GM18507 (cell line): ENCODE results near the gene CCIN.
"Not testable (repeated sequence)": the region's sequence is repeated elsewhere in the genome, so short reads cannot be mapped to it uniquely, and the experiment has no call there.

Experiments used
- DNase-seq: peaks from one replicate; pipeline ENCODE4 v3.0.0; 2011; ENCODE audit warnings: low read depth; ENCODE audit not compliant: insufficient read length; ENCODE audit errors: extremely low spot score
- FAIRE-seq: peaks from 2 replicates; lab custom pipeline; 2011; peaks lifted over from hg19 to GRCh38; lab: Jason Lieb, UNC

CCIN gene

GRCh38 chr9:36156116-36156515, 13.1 kb upstream of the CCIN start:
- no peak for DNase-seq
- no peak for FAIRE-seq

GRCh38 chr9:36158122-36158521, 11.1 kb upstream of the CCIN start:
- no peak for FAIRE-seq
- DNase-seq = no peak

GRCh38 chr9:36158917-36159316, 10.3 kb upstream of the CCIN start:
- FAIRE-seq (no peak), DNase-seq (no peak)

GRCh38 chr9:36159509-36159908, 9.7 kb upstream of the CCIN start:
- FAIRE-seq, DNase-seq: not testable (repeated sequence)

- DNase-seq, FAIRE-seq: not testable (repeated sequence)
Measured at GRCh38 chr9:36160126-36160525, 9.1 kb upstream of the CCIN start.

GRCh38 chr9:36161187-36161586, 8.0 kb upstream of the CCIN start:
- FAIRE-seq = no peak

GRCh38 chr9:36162211-36162738, 6.9 kb upstream of the CCIN start:
- FAIRE-seq (no peak), DNase-seq (no peak)

More at GRCh38 chr9:36161187-36161586, 8.0 kb upstream of the CCIN start:
- no peak for DNase-seq

- FAIRE-seq = no peak
- DNase-seq = no peak
Measured at GRCh38 chr9:36163049-36163785, 6.0 kb upstream of the CCIN start.

GRCh38 chr9:36163786-36164170, 5.4 kb upstream of the CCIN start:
- no peak for DNase-seq
- FAIRE-seq = no peak

- no peak for FAIRE-seq
Measured at GRCh38 chr9:36164372-36164771, 4.8 kb upstream of the CCIN start.

GRCh38 chr9:36164989-36165388, 4.2 kb upstream of the CCIN start:
- no peak for DNase-seq
- FAIRE-seq = no peak

More at GRCh38 chr9:36164372-36164771, 4.8 kb upstream of the CCIN start:
- DNase-seq = no peak

- FAIRE-seq = no peak
- no peak for DNase-seq
Measured at GRCh38 chr9:36165826-36166167, 3.4 kb upstream of the CCIN start.

GRCh38 chr9:36166168-36166927, 2.8 kb upstream of the CCIN start:
- FAIRE-seq (peak; percentile 89), DNase-seq (peak; percentile 80)

GRCh38 chr9:36169708-36170107, 520 bp downstream of the CCIN start:
- no peak for FAIRE-seq
- no peak for DNase-seq

GRCh38 chr9:36170531-36170930, 1.3 kb downstream of the CCIN start:
- FAIRE-seq (no peak), DNase-seq (no peak)

GRCh38 chr9:36173861-36174260, 4.7 kb downstream of the CCIN start:
- no peak for FAIRE-seq
- no peak for DNase-seq

- DNase-seq = no peak
- no peak for FAIRE-seq
Measured at GRCh38 chr9:36174271-36174670, 5.1 kb downstream of the CCIN start.

- no peak for FAIRE-seq
Measured at GRCh38 chr9:36174731-36175130, 5.5 kb downstream of the CCIN start.

GRCh38 chr9:36175209-36175608, 6.0 kb downstream of the CCIN start:
- FAIRE-seq, DNase-seq: not testable (repeated sequence)

More at GRCh38 chr9:36174731-36175130, 5.5 kb downstream of the CCIN start:
- no peak for DNase-seq

- FAIRE-seq, DNase-seq: not testable (repeated sequence)
Measured at GRCh38 chr9:36176496-36176895, 7.3 kb downstream of the CCIN start.

GRCh38 chr9:36177571-36177970, 8.4 kb downstream of the CCIN start:
- no peak for DNase-seq
- FAIRE-seq = no peak
